AG09309 (cell line): ENCODE data around the gene TRIM2.

ENCODE experiments used
- DNase-seq: peaks from one replicate; pipeline ENCODE4 v3.0.0-alpha.2; 2010; ENCODE audit warnings: low read depth
- H3K4me3 ChIP-seq: 2 replicates; pipeline ENCODE4 v1.5.1; 2011; ENCODE audit warnings: mild to moderate bottlenecking, low read depth, low read length, moderate library complexity; ENCODE audit not compliant: control insufficient read depth
- TF ChIP-seq, protein P1 (sequence below): IDR thresholded peaks from 2 replicates; pipeline ENCODE4 v1.5.1; 2011; ENCODE audit warnings: mild to moderate bottlenecking, low read depth, low read length, inconsistent platforms; ENCODE audit not compliant: insufficient read depth, control insufficient read depth; ENCODE audit errors: missing control alignments

The TRIM2 gene

DNA sequence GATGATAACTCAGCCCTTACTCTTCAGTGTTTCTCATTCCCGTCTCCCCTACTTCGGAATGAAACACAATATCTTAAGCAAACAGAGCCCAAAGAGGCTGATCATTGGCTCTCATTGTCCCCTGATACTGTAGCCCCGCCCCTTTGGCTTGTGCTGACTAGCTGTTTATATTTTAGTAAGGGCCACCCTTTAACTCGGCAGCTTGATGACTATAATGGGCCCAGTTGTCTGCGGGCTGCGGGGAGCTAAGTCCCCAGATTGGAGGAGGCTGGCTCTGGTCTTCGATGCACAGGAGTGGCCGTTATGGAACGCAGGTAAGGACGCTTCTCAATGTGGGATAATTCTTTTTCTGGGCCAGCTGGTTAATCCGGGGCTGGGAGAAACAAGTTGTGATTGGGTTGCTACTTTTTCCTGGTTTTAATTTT is at the start of gene TRIM2:
Gene TRIM2 (plus strand): TSS at position 197 of the 425 bp plus-strand sequence. CDS start 88 bp downstream, at position 285.
- no peak within 1 kb of the TSS for H3K4me3 ChIP-seq
- TF ChIP-seq, protein P1, sequence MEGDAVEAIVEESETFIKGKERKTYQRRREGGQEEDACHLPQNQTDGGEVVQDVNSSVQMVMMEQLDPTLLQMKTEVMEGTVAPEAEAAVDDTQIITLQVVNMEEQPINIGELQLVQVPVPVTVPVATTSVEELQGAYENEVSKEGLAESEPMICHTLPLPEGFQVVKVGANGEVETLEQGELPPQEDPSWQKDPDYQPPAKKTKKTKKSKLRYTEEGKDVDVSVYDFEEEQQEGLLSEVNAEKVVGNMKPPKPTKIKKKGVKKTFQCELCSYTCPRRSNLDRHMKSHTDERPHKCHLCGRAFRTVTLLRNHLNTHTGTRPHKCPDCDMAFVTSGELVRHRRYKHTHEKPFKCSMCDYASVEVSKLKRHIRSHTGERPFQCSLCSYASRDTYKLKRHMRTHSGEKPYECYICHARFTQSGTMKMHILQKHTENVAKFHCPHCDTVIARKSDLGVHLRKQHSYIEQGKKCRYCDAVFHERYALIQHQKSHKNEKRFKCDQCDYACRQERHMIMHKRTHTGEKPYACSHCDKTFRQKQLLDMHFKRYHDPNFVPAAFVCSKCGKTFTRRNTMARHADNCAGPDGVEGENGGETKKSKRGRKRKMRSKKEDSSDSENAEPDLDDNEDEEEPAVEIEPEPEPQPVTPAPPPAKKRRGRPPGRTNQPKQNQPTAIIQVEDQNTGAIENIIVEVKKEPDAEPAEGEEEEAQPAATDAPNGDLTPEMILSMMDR: no peak
- no peak for DNase-seq

- H3K4me3 ChIP-seq: no peak overlapping the region
- TF ChIP-seq, protein P1: no peak
- DNase-seq: no peak
Observed at GRCh38 chr4:153155686-153156085, 48.6 kb upstream of the TRIM2 start.

- no peak overlapping the region for H3K4me3 ChIP-seq
- no peak for DNase-seq
- TF ChIP-seq, protein P1: no peak
Observed at GRCh38 chr4:153156263-153156662, 48.0 kb upstream of the TRIM2 start.

DNA sequence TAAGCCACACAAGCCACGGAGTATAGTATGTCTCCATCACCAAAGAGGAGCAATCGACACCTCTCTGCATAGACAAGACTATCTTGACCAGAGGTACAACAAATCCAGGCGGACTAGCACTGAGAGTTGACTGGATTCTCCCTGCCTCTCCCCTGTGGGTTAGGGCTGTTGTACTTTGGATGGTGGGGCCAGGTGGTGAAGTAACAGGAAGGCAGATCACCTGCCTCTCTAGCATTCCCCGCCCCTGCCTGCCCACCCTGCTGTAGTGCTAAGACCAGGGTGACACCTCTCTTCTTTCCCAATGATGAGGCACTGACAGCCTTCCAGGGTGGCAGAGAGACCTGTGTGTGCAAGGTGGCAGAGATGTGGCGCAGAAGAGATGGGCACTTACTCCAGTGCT is 47.5 kb upstream of the TRIM2 start:
- no peak overlapping the region for H3K4me3 ChIP-seq
- TF ChIP-seq, protein P1: no peak
- no peak for DNase-seq

GRCh38 chr4:153159016-153159415 is 45.2 kb upstream of the TRIM2 start:
- TF ChIP-seq, protein P1: no peak
- no peak overlapping the region for H3K4me3 ChIP-seq
- no peak for DNase-seq

DNA sequence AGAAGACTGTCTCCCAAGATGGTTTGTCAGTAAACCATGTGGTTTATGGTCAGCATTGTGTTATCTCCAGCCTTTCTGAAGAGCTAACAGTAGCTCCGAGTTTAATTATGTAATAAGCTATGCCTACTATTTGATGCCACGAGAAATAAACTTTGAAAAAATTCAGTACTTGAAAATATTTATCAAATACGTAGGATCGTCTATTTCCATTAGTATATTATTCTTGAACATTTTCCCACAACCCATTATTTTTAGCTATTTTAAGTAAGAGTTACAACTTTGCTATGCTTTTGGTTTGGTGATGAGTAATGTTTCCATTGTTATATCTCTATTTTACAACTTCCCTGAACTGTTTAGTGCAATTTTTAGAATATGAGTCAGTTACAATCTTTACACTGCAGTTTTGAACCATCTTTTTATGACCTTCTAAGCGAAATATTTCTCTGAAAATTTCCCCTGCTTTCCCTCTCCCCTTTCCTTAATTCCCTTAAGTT is 44.5 kb upstream of the TRIM2 start:
- DNase-seq: peak; percentile 75
- TF ChIP-seq, protein P1: no peak
- no peak overlapping the region for H3K4me3 ChIP-seq

- no peak for DNase-seq
- no peak overlapping the region for H3K4me3 ChIP-seq
- TF ChIP-seq, protein P1: no peak
Observed at GRCh38 chr4:153160821-153161220, 43.4 kb upstream of the TRIM2 start.
